Type B pancreatic cell (in vitro differentiated cells): Measurements from ENCODE around the gene IGF1R. TPM values are rescaled to one million over a fixed set of nuclear protein-coding genes. Genes with fewer than 3 reads are reported as not detected.
A peak's percentile ranks its signal among the peaks of the same experiment; 100 is the strongest.

Experiments used
- DNase-seq: peaks from one replicate; pipeline ENCODE4 v3.0.0; 2021; ENCODE audit warnings: mixed read lengths; ENCODE audit not compliant: unreplicated experiment; ENCODE audit errors: extremely low spot score
- H3K27ac Mint-ChIP-seq: 2 replicates; pipeline ENCODE4 v1.8.0; 2021; ENCODE audit warnings: mild to moderate bottlenecking, mixed read lengths
- H3K27me3 Mint-ChIP-seq: 2 replicates; pipeline ENCODE4 v1.8.0; 2021; ENCODE audit warnings: mixed read lengths
- H3K36me3 Mint-ChIP-seq: 2 replicates; pipeline ENCODE4 v1.8.0; 2021; ENCODE audit warnings: mixed read lengths
- H3K4me1 Mint-ChIP-seq: one replicate; pipeline ENCODE4 v1.8.0; 2021; ENCODE audit warnings: mixed read lengths; ENCODE audit not compliant: unreplicated experiment
- H3K4me3 Mint-ChIP-seq: 2 replicates; pipeline ENCODE4 v1.8.0; 2021; ENCODE audit warnings: mild to moderate bottlenecking, mixed read lengths
- H3K9me3 Mint-ChIP-seq: 2 replicates; pipeline ENCODE4 v1.8.0; 2021; ENCODE audit warnings: mixed read lengths
- CTCF ChIP-seq: fragments of 200-600 bp; sonication (generic); conservative IDR thresholded peaks from 2 replicates; pipeline ENCODE4 v1.5.0; 2021; ENCODE audit warnings: antibody characterized with exemption, mild to moderate bottlenecking
- total RNA-seq: library from RNA; stranded (reverse); gene quantifications from 2 replicates; pipeline ENCODE4 v1.2.1, GENCODE V29; 2021; ENCODE audit warnings: low replicate concordance

Gene IGF1R
- total RNA-seq, 1 donor from 2014 or later: 87.1 TPM

DNA sequence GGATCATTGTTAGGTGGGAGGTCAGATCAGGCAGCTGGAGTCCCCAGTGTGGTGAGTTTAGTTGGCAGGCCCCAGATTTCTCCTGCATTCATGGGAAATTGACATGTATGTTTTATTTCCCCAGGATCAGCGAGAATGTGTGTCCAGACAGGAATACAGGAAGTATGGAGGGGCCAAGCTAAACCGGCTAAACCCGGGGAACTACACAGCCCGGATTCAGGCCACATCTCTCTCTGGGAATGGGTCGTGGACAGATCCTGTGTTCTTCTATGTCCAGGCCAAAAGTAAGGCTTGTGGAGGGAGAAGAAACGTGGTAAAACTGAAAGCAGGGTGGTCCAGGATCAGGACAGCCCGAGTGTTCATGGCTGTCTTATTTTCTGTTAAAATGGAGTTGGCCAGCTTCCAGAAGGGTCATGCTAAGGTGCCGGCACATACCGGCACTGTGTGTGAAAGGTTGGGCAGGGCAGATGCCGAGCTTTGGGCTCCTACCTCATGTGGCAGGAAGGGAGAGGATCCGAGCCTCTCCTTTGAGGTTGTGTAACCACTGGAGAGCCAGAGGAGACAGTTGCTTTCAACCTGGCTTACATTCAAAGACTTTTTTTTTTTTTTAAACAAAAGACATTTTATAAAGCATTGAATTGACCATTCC lies 276.2 kb downstream of the IGF1R start:
- Mint-ChIP-seq H3K4me1 (peaks cover 26% of the 10 kb centered on the region), H3K9me3 (no peaks in the 10 kb centered on the region), H3K36me3 (peaks cover 32% of the 10 kb centered on the region), H3K27me3 (no peaks in the 10 kb centered on the region), H3K4me3 (no peak overlapping the region), H3K27ac (no peak overlapping the region)
- DNase-seq: no peak
- TF ChIP-seq CTCF: no peak

- no peaks in the 10 kb centered on the region for H3K9me3 Mint-ChIP-seq
- H3K27me3 Mint-ChIP-seq: no peaks in the 10 kb centered on the region
These were observed 277.9 kb downstream of the IGF1R start for GRCh38 chr15:98926236-98926635.

GRCh38 chr15:98927022-98927421 lies 278.7 kb downstream of the IGF1R start:
- no peaks in the 10 kb centered on the region for H3K9me3 Mint-ChIP-seq

More at GRCh38 chr15:98926236-98926635, 277.9 kb downstream of the IGF1R start:
- H3K36me3 Mint-ChIP-seq: peaks cover 30% of the 10 kb centered on the region
- no peak overlapping the region for H3K4me3 Mint-ChIP-seq
- peaks cover 26% of the 10 kb centered on the region for H3K4me1 Mint-ChIP-seq
- no peak for TF ChIP-seq CTCF
- no peak overlapping the region for H3K27ac Mint-ChIP-seq
- no peak for DNase-seq

DNA sequence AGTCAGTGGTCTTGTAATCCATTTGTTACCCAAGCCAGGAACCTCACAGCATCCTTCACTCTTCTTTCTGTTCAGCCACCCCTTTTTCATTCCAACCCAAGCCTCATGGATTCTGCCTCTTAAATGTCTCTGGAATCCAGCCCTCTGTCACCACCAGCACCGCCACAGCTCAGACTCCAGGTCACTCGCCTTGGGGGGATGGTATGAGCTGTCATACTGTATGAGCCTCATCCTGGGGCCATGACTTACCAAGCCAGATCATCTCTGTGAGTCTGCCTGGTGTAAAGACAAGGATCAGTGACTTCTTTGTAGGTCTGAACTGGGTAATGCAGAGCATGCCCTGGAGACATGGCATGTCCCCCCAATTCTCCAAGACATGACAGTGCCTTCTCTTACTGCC lies 279.7 kb downstream of the IGF1R start:
- Mint-ChIP-seq H3K4me1 (peaks cover 26% of the 10 kb centered on the region), H3K4me3 (peak overlapping the region; percentile 41), H3K27ac (no peak overlapping the region), H3K9me3 (no peaks in the 10 kb centered on the region), H3K36me3 (peaks cover 36% of the 10 kb centered on the region), H3K27me3 (no peaks in the 10 kb centered on the region)
- TF ChIP-seq CTCF: no peak
- no peak for DNase-seq

More at GRCh38 chr15:98927022-98927421, 278.7 kb downstream of the IGF1R start:
- no peak for DNase-seq
- H3K4me1 Mint-ChIP-seq: peaks cover 26% of the 10 kb centered on the region
- H3K27ac Mint-ChIP-seq: no peak overlapping the region
- peaks cover 35% of the 10 kb centered on the region for H3K36me3 Mint-ChIP-seq
- no peak overlapping the region for H3K4me3 Mint-ChIP-seq
- H3K27me3 Mint-ChIP-seq: no peaks in the 10 kb centered on the region
- no peak for TF ChIP-seq CTCF

GRCh38 chr15:98930576-98930975 lies 282.2 kb downstream of the IGF1R start:
- Mint-ChIP-seq H3K9me3 (no peaks in the 10 kb centered on the region), H3K36me3 (peaks cover 35% of the 10 kb centered on the region), H3K4me3 (no peak overlapping the region), H3K27me3 (no peaks in the 10 kb centered on the region), H3K4me1 (peaks cover 26% of the 10 kb centered on the region), H3K27ac (peak overlapping the region; percentile 22)
- DNase-seq: no peak
- TF ChIP-seq CTCF: no peak
